Gastroesophageal sphincter (tissue), 4 donors: ENCODE results near the gene IGLL5. TPM values are rescaled to one million over a fixed set of nuclear protein-coding genes. Genes with fewer than 3 reads are reported as not detected.

ENCODE experiments used
- ATAC-seq: fragments of 150-250 bp; one replicate; pipeline ENCODE4 v1.9.1; 2016; ENCODE audit warnings: mild to moderate bottlenecking, moderate library complexity
- H3K27ac ChIP-seq, 4 donors: fragments of 200-600 bp; sonication (generic) in 3 of 4; 1 replicate in 3 of 4; 2 replicates in 1 of 4; pipeline ENCODE4 v1.5.1; 2016 to 2019
- H3K27me3 ChIP-seq: fragments of 200-600 bp; sonication (generic); one replicate; pipeline ENCODE4 v1.5.1; 2019
- H3K36me3 ChIP-seq, 2 donors: fragments of 200-600 bp; sonication (generic); one replicate each; pipeline ENCODE4 v1.5.1; 2019; ENCODE audit warnings: control low read depth in 1 of 2
- H3K4me1 ChIP-seq, 3 donors: fragments of 200-600 bp; sonication (generic); 1 replicate in 2 of 3; 2 replicates in 1 of 3; pipeline ENCODE4 v1.5.1; 2016 to 2019; ENCODE audit warnings: control low read depth in 2 of 3
- H3K4me3 ChIP-seq, 2 donors: fragments of 200-600 bp; sonication (generic); one replicate each; pipeline ENCODE4 v1.5.1; 2019; ENCODE audit warnings: mild to moderate bottlenecking in 1 of 2, moderate library complexity in 1 of 2
- H3K9me3 ChIP-seq, 3 donors: fragments of 200-600 bp; sonication (generic); one replicate each; pipeline ENCODE4 v1.5.1; 2017 to 2019; ENCODE audit warnings: control low read depth in 2 of 3
- EP300 ChIP-seq: sonication (generic); formaldehyde crosslinking; IDR thresholded peaks from one replicate; pipeline ENCODE4 v1.6.1; 2017; ENCODE audit warnings: antibody characterized with exemption, mild to moderate bottlenecking
- POLR2A ChIP-seq, 2 donors: fragments of 450-650 bp; IDR thresholded peaks; one replicate each; pipeline ENCODE4 v1.6.1; 2017; ENCODE audit warnings: antibody characterized with exemption in 2 of 2, mild to moderate bottlenecking in 2 of 2, moderate library complexity in 1 of 2
- POLR2AphosphoS5 ChIP-seq: sonication (generic); formaldehyde crosslinking; IDR thresholded peaks from one replicate; pipeline ENCODE4 v1.6.1; 2017; ENCODE audit warnings: antibody characterized with exemption
- WGBS, 2 donors: methylation state at CpG; one replicate each; pipeline ENCODE4 v1.1.5; 2018; ENCODE audit warnings: low coverage in 1 of 2; 5-methylcytosine and 5-hydroxymethylcytosine counted together
- total RNA-seq, 4 donors: library from RNA; depleted of rRNA; stranded (reverse); fragments of >200 nt; gene quantifications; one replicate each; pipeline ENCODE4 v1.1.0, GENCODE V29; 2016
- TF ChIP-seq, protein P1 (sequence below), 4 experiments: fragments of 200-600 bp in 2 of 4; fragments of 450-650 bp in 2 of 4; sonication (generic) in 1 of 4; IDR thresholded peaks; one replicate each; pipeline ENCODE4 v1.5.1; 2017 to 2019; ENCODE audit warnings: antibody characterized with exemption in 4 of 4, mild to moderate bottlenecking in 2 of 4, moderate library complexity in 2 of 4

IGLL5 gene
- total RNA-seq, 4 donors from 2014 or later, result 4.1 TPM; not detected in 3

- H3K9me3 ChIP-seq, result no peaks in the 10 kb centered on the region
- 60 to 62% methylated on average over 1 to 2 of the region's 2 CpGs for WGBS, 2 donors
- ATAC-seq, result no peak
- H3K27ac ChIP-seq, result no peak overlapping the region
- H3K4me3 ChIP-seq, result no peak overlapping the region
- peaks cover 44% of the 10 kb centered on the region for H3K27me3 ChIP-seq
- TF ChIP-seq POLR2AphosphoS5 (no peak), EP300 (no peak), POLR2A (IDR thresholded peaks at IDR 0.05) (no peak)
- TF ChIP-seq, protein P1, sequence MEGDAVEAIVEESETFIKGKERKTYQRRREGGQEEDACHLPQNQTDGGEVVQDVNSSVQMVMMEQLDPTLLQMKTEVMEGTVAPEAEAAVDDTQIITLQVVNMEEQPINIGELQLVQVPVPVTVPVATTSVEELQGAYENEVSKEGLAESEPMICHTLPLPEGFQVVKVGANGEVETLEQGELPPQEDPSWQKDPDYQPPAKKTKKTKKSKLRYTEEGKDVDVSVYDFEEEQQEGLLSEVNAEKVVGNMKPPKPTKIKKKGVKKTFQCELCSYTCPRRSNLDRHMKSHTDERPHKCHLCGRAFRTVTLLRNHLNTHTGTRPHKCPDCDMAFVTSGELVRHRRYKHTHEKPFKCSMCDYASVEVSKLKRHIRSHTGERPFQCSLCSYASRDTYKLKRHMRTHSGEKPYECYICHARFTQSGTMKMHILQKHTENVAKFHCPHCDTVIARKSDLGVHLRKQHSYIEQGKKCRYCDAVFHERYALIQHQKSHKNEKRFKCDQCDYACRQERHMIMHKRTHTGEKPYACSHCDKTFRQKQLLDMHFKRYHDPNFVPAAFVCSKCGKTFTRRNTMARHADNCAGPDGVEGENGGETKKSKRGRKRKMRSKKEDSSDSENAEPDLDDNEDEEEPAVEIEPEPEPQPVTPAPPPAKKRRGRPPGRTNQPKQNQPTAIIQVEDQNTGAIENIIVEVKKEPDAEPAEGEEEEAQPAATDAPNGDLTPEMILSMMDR (IDR thresholded peaks at IDR 0.05), result no peak
- no peaks in the 10 kb centered on the region for H3K4me1 ChIP-seq
- no peaks in the 10 kb centered on the region for H3K36me3 ChIP-seq
Measured at GRCh38 chr22:22858559-22858937, 29.1 kb upstream of the IGLL5 start.

DNA sequence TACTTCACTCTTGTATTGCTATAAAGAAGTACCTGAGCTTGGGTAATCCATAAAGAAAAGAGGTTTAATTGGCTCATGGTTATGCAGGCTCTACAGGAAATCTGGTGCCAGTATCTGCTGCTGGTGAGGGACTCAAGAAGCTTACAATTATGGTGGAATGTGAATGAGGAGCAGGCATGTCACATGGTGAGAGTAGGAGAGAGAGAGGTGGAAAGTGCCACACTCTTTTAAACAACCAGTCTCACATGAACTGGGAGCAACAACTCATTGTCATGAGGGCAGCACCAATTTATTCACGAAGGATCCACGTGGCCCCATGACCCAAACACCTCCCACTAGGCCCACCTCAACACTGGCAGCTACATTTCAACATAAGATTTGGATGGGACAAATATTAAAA lies 24.6 kb upstream of the IGLL5 start:
- 68 to 71% methylated on average over 1 to 2 of the region's 2 CpGs for WGBS, 2 donors
- H3K4me1 ChIP-seq, result peaks cover 0 to 11% (median 0%) of the 10 kb centered on the region in 3 donors
- H3K27ac ChIP-seq, result no peak overlapping the region
- H3K36me3 ChIP-seq, result no peaks in the 10 kb centered on the region
- H3K9me3 ChIP-seq, result no peaks in the 10 kb centered on the region
- TF ChIP-seq POLR2AphosphoS5 (no peak), POLR2A (IDR thresholded peaks at IDR 0.05) (no peak), EP300 (no peak)
- TF ChIP-seq, protein P1 (IDR thresholded peaks at IDR 0.05), result no peak
- peaks cover 25% of the 10 kb centered on the region for H3K27me3 ChIP-seq
- H3K4me3 ChIP-seq, result no peak overlapping the region
- no peak for ATAC-seq

DNA sequence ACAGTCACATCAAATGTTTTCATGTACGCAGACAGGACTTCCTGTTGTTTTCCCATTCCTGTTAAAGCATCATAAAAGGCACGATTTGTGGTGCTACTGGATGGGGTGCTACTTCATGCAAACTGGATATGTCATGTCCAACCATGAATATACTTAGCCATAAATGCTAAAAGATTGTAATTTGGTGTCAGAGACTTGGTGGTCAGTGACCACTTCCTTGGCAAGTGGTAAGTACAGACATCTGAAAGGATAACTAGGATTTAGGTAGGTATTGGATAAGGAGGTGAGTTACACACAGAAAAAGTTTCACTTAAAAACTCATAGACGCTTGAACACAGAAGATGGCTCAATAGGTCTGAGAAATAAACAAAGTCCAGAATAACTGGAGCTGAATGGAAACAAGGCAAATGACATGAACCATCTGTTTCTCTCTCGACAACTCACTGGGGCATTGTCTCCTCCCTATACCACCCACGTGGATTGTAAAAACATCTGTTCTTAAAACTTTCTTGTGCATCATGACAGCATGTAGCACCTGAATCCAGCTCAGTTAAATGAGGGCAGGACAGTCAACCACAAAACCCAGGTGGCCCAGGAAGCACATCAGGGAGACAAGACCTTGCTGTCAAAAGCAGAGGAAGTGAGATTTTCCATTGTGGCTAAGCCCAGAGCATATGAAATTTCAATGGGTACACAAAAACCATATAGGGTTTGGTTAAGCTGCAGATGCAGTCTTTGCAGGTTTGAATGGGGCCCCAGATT lies 22.1 kb upstream of the IGLL5 start:
- H3K9me3 ChIP-seq, result no peaks in the 10 kb centered on the region
- peaks cover 0 to 11% (median 0%) of the 10 kb centered on the region in 3 donors for H3K4me1 ChIP-seq
- peaks cover 29% of the 10 kb centered on the region for H3K27me3 ChIP-seq
- 23 to 27% methylated on average over 5 of the region's 5 CpGs for WGBS, 2 donors
- TF ChIP-seq POLR2AphosphoS5, result no peak
- TF ChIP-seq, protein P1 (IDR thresholded peaks at IDR 0.05), result no peak
- TF ChIP-seq EP300, result no peak
- no peak for TF ChIP-seq POLR2A (IDR thresholded peaks at IDR 0.05)
- H3K4me3 ChIP-seq, result no peak overlapping the region
- H3K36me3 ChIP-seq, result no peaks in the 10 kb centered on the region
- H3K27ac ChIP-seq, result no peak overlapping the region
- ATAC-seq, result peak; percentile 65

DNA sequence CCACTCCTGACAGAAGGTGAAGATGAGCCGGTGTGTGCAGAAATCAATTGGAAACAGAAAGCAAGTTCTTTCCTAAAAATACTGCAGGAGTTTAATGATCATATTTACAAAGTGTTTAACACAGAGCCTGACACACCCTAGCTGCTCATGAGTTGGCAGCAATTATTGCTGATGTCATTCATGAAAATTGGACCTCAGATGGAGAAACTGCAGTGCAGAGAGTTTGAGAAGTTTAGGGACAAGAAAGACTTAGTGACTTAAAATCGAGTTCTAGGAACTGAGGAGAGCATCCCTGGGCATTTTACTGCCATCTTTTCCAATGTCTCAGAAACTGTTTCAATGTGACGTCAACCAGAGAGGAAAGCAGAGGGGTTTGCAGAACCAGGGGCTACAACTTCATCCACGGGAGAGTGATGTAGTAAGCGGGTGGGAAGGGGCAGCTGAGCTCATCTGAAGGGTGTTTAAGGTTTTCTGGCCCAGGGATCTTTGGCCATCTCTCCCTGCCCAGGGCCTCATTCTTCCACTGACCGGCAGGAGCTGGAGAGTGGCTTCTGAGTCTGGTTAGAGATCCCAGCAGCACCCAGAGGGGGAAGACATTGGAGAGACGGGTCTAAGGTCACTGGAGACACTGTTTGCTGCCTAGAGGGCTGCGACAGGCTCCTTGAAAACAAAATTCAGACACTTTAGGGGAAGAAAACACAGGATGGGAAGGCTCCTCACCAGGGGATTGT lies 21.1 kb upstream of the IGLL5 start:
- TF ChIP-seq, protein P1 (IDR thresholded peaks at IDR 0.05), result no peak
- TF ChIP-seq EP300, result no peak
- TF ChIP-seq POLR2A (IDR thresholded peaks at IDR 0.05), result no peak
- WGBS, 2 donors, result 49 to 53% methylated on average over 5 to 7 of the region's 8 CpGs
- ATAC-seq, result peak; percentile 49
- Histone ChIP-seq H3K4me1 (peaks cover 0 to 11% (median 0%) of the 10 kb centered on the region in 3 donors), H3K9me3 (no peaks in the 10 kb centered on the region), H3K4me3 (no peak overlapping the region), H3K27me3 (peaks cover 39% of the 10 kb centered on the region), H3K27ac (peak overlapping the region in 3 of 4 donors; percentile 14 to 59 (median 27)), H3K36me3 (no peaks in the 10 kb centered on the region)
